ENCODE data around the gene CNIH4.
A peak's percentile ranks its signal among the peaks of the same experiment; 100 is the strongest.

GRCh38 chr1:224333309-224333926 is 23.3 kb upstream of the CNIH4 start:
- TF ChIP-seq CTCF (conservative IDR thresholded peaks at IDR 0.05; ENCODE audit: low read length) = peak; percentile 95
- TF ChIP-seq EZH2phosphoT487 (IDR thresholded peaks at IDR 0.05; ENCODE audit: borderline replicate concordance, low read depth, low read length) = no peak
